HEK293 (cell line): ENCODE data around the gene C12orf57.

ENCODE experiments used
- REPIN1 ChIP-seq: fragments of 450-650 bp; formaldehyde crosslinking; IDR thresholded peaks from 2 replicates; pipeline ENCODE4 v1.5.1; 2017; ENCODE audit warnings: missing biosample characterization, missing genetic modification characterization, low read depth
- SALL2 ChIP-seq: fragments of 450-650 bp; formaldehyde crosslinking; IDR thresholded peaks from 2 replicates; pipeline ENCODE4 v1.5.0; 2017; ENCODE audit warnings: missing biosample characterization, mild to moderate bottlenecking, missing genetic modification characterization, borderline replicate concordance
- ZSCAN30 ChIP-seq: fragments of 450-650 bp; IDR thresholded peaks from 2 replicates; pipeline ENCODE4 v1.5.1; 2018; ENCODE audit warnings: missing biosample characterization, mild to moderate bottlenecking, missing genetic modification characterization, moderate library complexity
- TF ChIP-seq, protein P1 (sequence below): fragments of 450-650 bp; formaldehyde crosslinking; IDR thresholded peaks from 2 replicates; pipeline ENCODE4 v1.5.1; 2016; ENCODE audit warnings: missing biosample characterization, missing genetic modification characterization
- TF ChIP-seq, protein P2 (sequence below): IDR thresholded peaks from 2 replicates; pipeline ENCODE4 v1.6.1; 2011; ENCODE audit warnings: mild to moderate bottlenecking, low read depth, low read length, borderline replicate concordance

DNA sequence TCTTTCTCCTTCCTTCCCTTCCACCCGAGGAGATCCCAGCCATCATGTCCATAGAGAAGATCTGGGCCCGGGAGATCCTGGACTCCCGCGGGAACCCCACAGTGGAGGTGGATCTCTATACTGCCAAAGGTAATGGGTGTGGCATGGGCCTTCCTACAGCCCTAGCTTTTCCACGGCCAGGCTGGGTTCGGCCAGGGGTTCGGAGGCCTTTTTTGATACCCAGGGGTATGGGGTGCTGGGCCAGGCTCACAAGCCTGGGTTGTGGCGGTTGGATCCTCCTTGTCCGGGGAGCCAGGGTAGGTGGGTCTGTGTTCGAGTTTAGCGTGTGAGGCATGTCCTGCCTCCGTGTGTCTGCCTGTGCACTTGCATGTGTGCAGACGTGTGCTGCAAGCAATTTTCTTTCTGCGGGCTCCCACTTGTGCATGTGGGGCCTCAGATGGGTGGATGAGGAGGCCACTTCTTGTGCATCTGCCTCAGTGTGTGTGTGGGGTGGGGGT is 28.0 kb upstream of the C12orf57 start:
- TF ChIP-seq, protein P1, sequence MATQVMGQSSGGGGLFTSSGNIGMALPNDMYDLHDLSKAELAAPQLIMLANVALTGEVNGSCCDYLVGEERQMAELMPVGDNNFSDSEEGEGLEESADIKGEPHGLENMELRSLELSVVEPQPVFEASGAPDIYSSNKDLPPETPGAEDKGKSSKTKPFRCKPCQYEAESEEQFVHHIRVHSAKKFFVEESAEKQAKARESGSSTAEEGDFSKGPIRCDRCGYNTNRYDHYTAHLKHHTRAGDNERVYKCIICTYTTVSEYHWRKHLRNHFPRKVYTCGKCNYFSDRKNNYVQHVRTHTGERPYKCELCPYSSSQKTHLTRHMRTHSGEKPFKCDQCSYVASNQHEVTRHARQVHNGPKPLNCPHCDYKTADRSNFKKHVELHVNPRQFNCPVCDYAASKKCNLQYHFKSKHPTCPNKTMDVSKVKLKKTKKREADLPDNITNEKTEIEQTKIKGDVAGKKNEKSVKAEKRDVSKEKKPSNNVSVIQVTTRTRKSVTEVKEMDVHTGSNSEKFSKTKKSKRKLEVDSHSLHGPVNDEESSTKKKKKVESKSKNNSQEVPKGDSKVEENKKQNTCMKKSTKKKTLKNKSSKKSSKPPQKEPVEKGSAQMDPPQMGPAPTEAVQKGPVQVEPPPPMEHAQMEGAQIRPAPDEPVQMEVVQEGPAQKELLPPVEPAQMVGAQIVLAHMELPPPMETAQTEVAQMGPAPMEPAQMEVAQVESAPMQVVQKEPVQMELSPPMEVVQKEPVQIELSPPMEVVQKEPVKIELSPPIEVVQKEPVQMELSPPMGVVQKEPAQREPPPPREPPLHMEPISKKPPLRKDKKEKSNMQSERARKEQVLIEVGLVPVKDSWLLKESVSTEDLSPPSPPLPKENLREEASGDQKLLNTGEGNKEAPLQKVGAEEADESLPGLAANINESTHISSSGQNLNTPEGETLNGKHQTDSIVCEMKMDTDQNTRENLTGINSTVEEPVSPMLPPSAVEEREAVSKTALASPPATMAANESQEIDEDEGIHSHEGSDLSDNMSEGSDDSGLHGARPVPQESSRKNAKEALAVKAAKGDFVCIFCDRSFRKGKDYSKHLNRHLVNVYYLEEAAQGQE (tag by site-specific recombination), result no peak
- no peak for TF ChIP-seq ZSCAN30
- TF ChIP-seq SALL2 (tag by site-specific recombination), result no peak
- TF ChIP-seq, protein P2, sequence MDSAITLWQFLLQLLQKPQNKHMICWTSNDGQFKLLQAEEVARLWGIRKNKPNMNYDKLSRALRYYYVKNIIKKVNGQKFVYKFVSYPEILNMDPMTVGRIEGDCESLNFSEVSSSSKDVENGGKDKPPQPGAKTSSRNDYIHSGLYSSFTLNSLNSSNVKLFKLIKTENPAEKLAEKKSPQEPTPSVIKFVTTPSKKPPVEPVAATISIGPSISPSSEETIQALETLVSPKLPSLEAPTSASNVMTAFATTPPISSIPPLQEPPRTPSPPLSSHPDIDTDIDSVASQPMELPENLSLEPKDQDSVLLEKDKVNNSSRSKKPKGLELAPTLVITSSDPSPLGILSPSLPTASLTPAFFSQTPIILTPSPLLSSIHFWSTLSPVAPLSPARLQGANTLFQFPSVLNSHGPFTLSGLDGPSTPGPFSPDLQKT, result no peak
- no peak for TF ChIP-seq REPIN1 (tag by site-specific recombination)
